HL-60 (cell line): ENCODE measurements around the gene DIP2A.

Experiments used
- CTCF ChIP-seq: IDR thresholded peaks from one replicate; pipeline ENCODE4 v1.5.1; 2011; ENCODE audit warnings: low read length, control low read depth, inconsistent platforms; ENCODE audit not compliant: insufficient read depth
- GABPA ChIP-seq: IDR thresholded peaks from 2 replicates; pipeline ENCODE4 v1.6.1; 2012; ENCODE audit warnings: low read depth
- POLR2AphosphoS5 ChIP-seq: IDR thresholded peaks from 2 replicates; pipeline ENCODE4 v1.6.1; 2012; ENCODE audit warnings: low read depth
- REST ChIP-seq: IDR thresholded peaks from 2 replicates; pipeline ENCODE4 v1.6.1; 2012; ENCODE audit warnings: low read depth; ENCODE audit not compliant: insufficient replicate concordance
- SPI1 ChIP-seq: IDR thresholded peaks from 2 replicates; pipeline ENCODE4 v1.6.1; 2012; ENCODE audit warnings: low read depth, mild to moderate bottlenecking, borderline replicate concordance

- TF ChIP-seq CTCF = no peak
- no peak for TF ChIP-seq REST
- TF ChIP-seq GABPA = no peak
- TF ChIP-seq SPI1 = no peak
- TF ChIP-seq POLR2AphosphoS5 = no peak
These were observed 158.0 kb downstream of the DIP2A start for GRCh38 chr21:46616656-46617055.
